ENCODE results near the gene PANK4.

PANK4 gene

GRCh38 chr1:2502661-2503553, 23.5 kb downstream of the PANK4 start:
- no peak for DNase-seq (ENCODE audit: low read depth, low spot score)
- POLR2A ChIA-PET: no interaction called here
- H3K4me3 ChIP-seq (ENCODE audit: low read depth, low read length): no peak overlapping the region
- no peak for TF ChIP-seq CTCF (IDR thresholded peaks at IDR 0.05; ENCODE audit: insufficient read depth, low read length, missing control alignments)
- CTCF ChIA-PET: interaction anchor here (1.5 kb wide), 1 partner anchor 12 kb away, joined by 3 read pairs; no protein-coding TSS in a partner anchor

GRCh38 chr1:2502210-2502609, 24.2 kb downstream of the PANK4 start:
- DNase-seq (ENCODE audit: low read depth, low spot score): no peak
- TF ChIP-seq CTCF (IDR thresholded peaks at IDR 0.05; ENCODE audit: insufficient read depth, low read length, missing control alignments): no peak
- no peak overlapping the region for H3K4me3 ChIP-seq (ENCODE audit: low read depth, low read length)
- POLR2A ChIA-PET: no interaction called here
- CTCF ChIA-PET: interaction anchor here (1.5 kb wide), 1 partner anchor 13 kb away, joined by 3 read pairs; no protein-coding TSS in a partner anchor

- POLR2A ChIA-PET: no interaction called here
These were observed 24.6 kb downstream of the PANK4 start for GRCh38 chr1:2501820-2502119.

GRCh38 chr1:2501041-2501819, 25.2 kb downstream of the PANK4 start:
- POLR2A ChIA-PET: no interaction called here
- CTCF ChIA-PET: no interaction called here
- DNase-seq (ENCODE audit: low read depth, low spot score): no peak
- H3K4me3 ChIP-seq (ENCODE audit: low read depth, low read length): no peak overlapping the region
- no peak for TF ChIP-seq CTCF (IDR thresholded peaks at IDR 0.05; ENCODE audit: insufficient read depth, low read length, missing control alignments)

More at GRCh38 chr1:2501820-2502119, 24.6 kb downstream of the PANK4 start:
- no peak overlapping the region for H3K4me3 ChIP-seq (ENCODE audit: low read depth, low read length)
- no peak for DNase-seq (ENCODE audit: low read depth, low spot score)
- CTCF ChIA-PET: interaction anchor here (1.5 kb wide), 1 partner anchor 13 kb away, joined by 3 read pairs; no protein-coding TSS in a partner anchor
- TF ChIP-seq CTCF (IDR thresholded peaks at IDR 0.05; ENCODE audit: insufficient read depth, low read length, missing control alignments): no peak

- no peak for DNase-seq (ENCODE audit: low read depth, low spot score)
- TF ChIP-seq CTCF (IDR thresholded peaks at IDR 0.05; ENCODE audit: insufficient read depth, low read length, missing control alignments): no peak
- CTCF ChIA-PET: interaction anchor here (0.6 kb wide), 1 partner anchor 9 kb away, joined by 3 read pairs; no protein-coding TSS in a partner anchor
- POLR2A ChIA-PET: no interaction called here
- H3K4me3 ChIP-seq (ENCODE audit: low read depth, low read length): no peak overlapping the region
These were observed 26.3 kb downstream of the PANK4 start for GRCh38 chr1:2499986-2500596.

- H3K4me3 ChIP-seq (ENCODE audit: low read depth, low read length): no peak overlapping the region
- no peak for TF ChIP-seq CTCF (IDR thresholded peaks at IDR 0.05; ENCODE audit: insufficient read depth, low read length, missing control alignments)
- ChIA-PET CTCF (no interaction called here), POLR2A (no interaction called here)
- DNase-seq (ENCODE audit: low read depth, low spot score): no peak
These were observed 27.1 kb downstream of the PANK4 start for GRCh38 chr1:2499260-2499659.
